ENCODE results near the gene ZFPM1.

- TF ChIP-seq CTCF (conservative IDR thresholded peaks at IDR 0.05; ENCODE audit: low read length) = no peak
- TF ChIP-seq EZH2phosphoT487 (IDR thresholded peaks at IDR 0.05; ENCODE audit: borderline replicate concordance, low read depth, low read length) = no peak
Measured at GRCh38 chr16:88489163-88489741, 36.2 kb downstream of the ZFPM1 start.

Data from OCI-LY7 (cell line).